ENCODE measurements around the gene STUB1. TPM values are rescaled to one million over a fixed set of nuclear protein-coding genes. Genes with fewer than 3 reads are reported as not detected.

STUB1 gene
- total RNA-seq, 1 experiment from 2014 or later = 301 TPM

DNA sequence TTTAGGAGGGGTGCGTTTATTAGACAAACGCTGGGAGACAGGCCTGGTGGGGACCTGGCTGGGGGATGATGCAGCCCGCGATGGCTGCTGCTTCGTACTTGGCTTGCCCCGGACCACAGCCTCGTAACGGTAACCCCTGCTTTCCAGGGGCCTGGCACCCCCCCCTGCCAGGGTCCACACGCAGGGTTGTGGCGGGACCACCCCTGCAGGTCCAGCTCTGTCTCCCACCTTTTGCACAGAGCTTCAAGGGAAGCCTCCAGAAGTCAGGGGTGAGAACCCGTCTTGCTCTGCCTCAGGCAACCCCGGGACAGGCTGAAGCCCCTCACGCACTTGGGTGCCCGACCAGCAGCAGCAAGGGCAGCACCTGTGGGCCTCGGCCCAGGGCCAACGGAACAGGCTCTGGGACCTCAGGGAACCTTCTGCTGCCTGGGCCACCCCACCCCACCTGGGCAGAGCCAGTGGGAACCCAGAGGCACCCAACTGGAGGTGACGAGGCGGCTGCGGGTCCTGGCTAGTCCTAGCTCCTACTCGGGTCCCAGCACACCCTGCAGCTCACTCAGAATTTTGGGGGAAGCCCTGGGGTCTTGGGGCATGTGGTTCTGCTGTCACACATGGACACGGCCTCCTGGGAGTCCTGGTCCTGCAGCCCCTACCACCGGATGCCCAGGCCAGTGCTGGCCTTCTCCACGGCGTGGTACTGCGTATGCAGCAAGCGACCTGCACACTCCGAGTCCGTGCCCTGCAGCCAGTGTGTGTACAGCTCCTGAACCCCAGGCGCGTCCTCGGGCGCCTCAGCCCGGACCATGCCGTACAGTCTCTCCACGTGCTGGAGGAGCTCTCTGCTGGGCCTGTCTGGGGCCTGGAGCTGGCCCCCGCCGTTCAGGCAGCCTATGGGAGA lies 49.8 kb downstream of the STUB1 start:
- no peak for DNase-seq
- Histone ChIP-seq H3K27me3 (peaks cover 2% of the 10 kb centered on the region; the same call in 1 of the 2 replicates), H3K36me3 (peaks cover 19% of the 10 kb centered on the region), H3K4me3 (no peak overlapping the region), H3K9me3 (no peaks in the 10 kb centered on the region)

DNA sequence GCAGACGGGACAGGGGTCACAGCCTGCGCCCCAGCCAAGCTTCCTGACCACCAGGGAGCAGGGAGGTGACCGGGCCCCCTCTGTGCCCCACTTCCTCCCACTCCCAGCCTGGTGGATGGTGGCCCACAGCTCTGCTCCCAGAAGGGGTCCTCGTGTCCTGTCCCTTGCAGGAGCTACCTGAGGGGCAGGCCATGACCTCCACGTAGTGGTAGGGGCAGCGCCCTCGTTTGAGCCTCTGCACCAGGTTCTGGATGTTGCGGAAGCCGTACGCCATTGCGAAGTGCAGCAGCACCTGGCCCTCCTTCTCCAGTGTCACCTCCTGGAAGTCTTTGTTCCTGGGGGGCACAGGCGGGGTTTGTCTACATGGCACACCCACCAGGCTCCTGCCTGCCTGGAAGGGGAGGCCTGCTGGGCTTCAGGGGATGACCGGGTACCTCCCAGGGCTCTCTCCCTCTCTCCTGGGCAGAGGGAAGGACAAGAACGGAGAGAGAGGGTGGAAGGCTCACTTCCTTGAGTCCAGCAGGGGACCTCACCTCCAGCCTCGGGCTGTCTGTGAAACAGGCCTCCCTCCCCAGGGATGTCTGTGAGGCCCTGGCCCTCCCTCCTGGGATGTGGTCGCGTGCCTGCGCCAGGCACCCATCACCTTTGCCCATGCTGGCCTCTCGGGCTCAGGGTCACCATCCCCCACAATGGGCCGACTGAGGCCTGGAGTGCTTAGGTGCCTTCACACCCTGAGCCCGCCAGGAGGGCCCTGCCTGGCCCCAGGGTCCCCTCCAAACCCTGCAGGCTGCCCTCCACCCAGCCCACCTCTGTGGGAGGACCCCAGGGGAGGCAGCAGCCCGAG lies 50.7 kb downstream of the STUB1 start:
- peaks cover 25% of the 10 kb centered on the region for H3K36me3 ChIP-seq
- peaks cover 2% of the 10 kb centered on the region; the same call in 1 of the 2 replicates for H3K27me3 ChIP-seq
- DNase-seq = no peak
- H3K9me3 ChIP-seq = no peaks in the 10 kb centered on the region
- no peak overlapping the region for H3K4me3 ChIP-seq

DNA sequence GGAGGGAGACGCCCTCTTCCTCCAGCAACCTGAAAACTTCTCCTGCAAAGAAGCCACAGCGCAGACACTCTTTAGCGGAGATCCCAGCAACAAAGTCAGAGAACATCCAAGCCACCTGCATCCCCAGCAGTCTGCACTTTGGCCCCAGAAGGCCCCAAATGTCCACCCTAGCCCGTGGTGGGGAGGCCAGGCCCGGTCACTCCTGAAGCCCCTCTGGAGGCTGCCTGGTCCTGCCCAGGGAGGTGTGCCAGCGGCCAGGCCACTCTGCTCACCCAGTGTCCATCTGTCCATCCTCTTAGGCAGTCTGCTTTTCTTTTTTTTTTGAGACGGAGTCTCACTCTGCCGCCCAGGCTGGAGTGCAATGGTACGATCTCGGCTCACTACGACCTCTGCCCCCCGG lies 52.1 kb downstream of the STUB1 start:
- Histone ChIP-seq H3K9me3 (no peaks in the 10 kb centered on the region), H3K27me3 (no peaks in the 10 kb centered on the region), H3K4me3 (no peak overlapping the region), H3K36me3 (peaks cover 37% of the 10 kb centered on the region)
- DNase-seq = no peak

Other genes with a start within 250 kb of the STUB1 start
- 42.2 and 55.9 TPM in 2 replicates for gene CAPN15, start 152.7 kb upstream of the STUB1 start, total RNA-seq (2014; rRNA removed; shearing (Covaris generic); ENCODE audit: low replicate concordance)
- not detected in 2 replicates for gene PRR35, start 120.0 kb upstream of the STUB1 start, total RNA-seq (2014; rRNA removed; shearing (Covaris generic); ENCODE audit: low replicate concordance)
- gene NHLRC4, start 113.4 kb upstream of the STUB1 start, total RNA-seq (2014; rRNA removed; shearing (Covaris generic); ENCODE audit: low replicate concordance) = not detected in 2 replicates
- 13.1 and 31.7 TPM in 2 replicates for gene PIGQ, start 110.4 kb upstream of the STUB1 start, total RNA-seq (2014; rRNA removed; shearing (Covaris generic); ENCODE audit: low replicate concordance)
- 12.4 and 20.8 TPM in 2 replicates for gene RAB40C, start 90.3 kb upstream of the STUB1 start, total RNA-seq (2014; rRNA removed; shearing (Covaris generic); ENCODE audit: low replicate concordance)
- not detected in 2 replicates for gene WFIKKN1, start 49.4 kb upstream of the STUB1 start, total RNA-seq (2014; rRNA removed; shearing (Covaris generic); ENCODE audit: low replicate concordance)
- 145 and 183 TPM in 2 replicates for gene METTL26, start 44.1 kb upstream of the STUB1 start, total RNA-seq (2014; rRNA removed; shearing (Covaris generic); ENCODE audit: low replicate concordance)
- 22.2 and 50.3 TPM in 2 replicates for gene MCRIP2, start 38.6 kb upstream of the STUB1 start, total RNA-seq (2014; rRNA removed; shearing (Covaris generic); ENCODE audit: low replicate concordance)
- 6.0 and 17.3 TPM in 2 replicates for gene WDR90, start 31.0 kb upstream of the STUB1 start, total RNA-seq (2014; rRNA removed; shearing (Covaris generic); ENCODE audit: low replicate concordance)
- gene RHOT2, start 12.3 kb upstream of the STUB1 start, total RNA-seq (2014; rRNA removed; shearing (Covaris generic); ENCODE audit: low replicate concordance) = 48.7 and 72.8 TPM in 2 replicates
- 0.16 TPM in 1 of 2 replicates, not detected in the other for gene RHBDL1, start 4.7 kb upstream of the STUB1 start, total RNA-seq (2014; rRNA removed; shearing (Covaris generic); ENCODE audit: low replicate concordance)
- gene JMJD8, start 3.9 kb downstream of the STUB1 start, total RNA-seq (2014; rRNA removed; shearing (Covaris generic); ENCODE audit: low replicate concordance) = 15.1 and 66.3 TPM in 2 replicates
- gene WDR24, start 10.0 kb downstream of the STUB1 start, total RNA-seq (2014; rRNA removed; shearing (Covaris generic); ENCODE audit: low replicate concordance) = 8.0 and 8.2 TPM in 2 replicates
- 0.16 and 0.67 TPM in 2 replicates for gene FBXL16, start 25.4 kb downstream of the STUB1 start, total RNA-seq (2014; rRNA removed; shearing (Covaris generic); ENCODE audit: low replicate concordance)
- 33.7 and 71.7 TPM in 2 replicates for gene METRN, start 34.7 kb downstream of the STUB1 start, total RNA-seq (2014; rRNA removed; shearing (Covaris generic); ENCODE audit: low replicate concordance)
- gene ANTKMT, start 40.7 kb downstream of the STUB1 start, total RNA-seq (2014; rRNA removed; shearing (Covaris generic); ENCODE audit: low replicate concordance) = 27.0 and 44.0 TPM in 2 replicates
- 0.59 and 4.9 TPM in 2 replicates for gene CCDC78, start 46.0 kb downstream of the STUB1 start, total RNA-seq (2014; rRNA removed; shearing (Covaris generic); ENCODE audit: low replicate concordance)
- 9.4 and 13.3 TPM in 2 replicates for gene HAGHL, start 46.7 kb downstream of the STUB1 start, total RNA-seq (2014; rRNA removed; shearing (Covaris generic); ENCODE audit: low replicate concordance)
- 39.0 and 72.9 TPM in 2 replicates for gene CIAO3, start 60.6 kb downstream of the STUB1 start, total RNA-seq (2014; rRNA removed; shearing (Covaris generic); ENCODE audit: low replicate concordance)
- not detected in 2 replicates for gene MSLN, start 80.3 kb downstream of the STUB1 start, total RNA-seq (2014; rRNA removed; shearing (Covaris generic); ENCODE audit: low replicate concordance)
- 60.9 and 77.3 TPM in 2 replicates for gene RPUSD1, start 108.0 kb downstream of the STUB1 start, total RNA-seq (2014; rRNA removed; shearing (Covaris generic); ENCODE audit: low replicate concordance)
- gene CHTF18, start 108.2 kb downstream of the STUB1 start, total RNA-seq (2014; rRNA removed; shearing (Covaris generic); ENCODE audit: low replicate concordance) = 18.9 and 22.6 TPM in 2 replicates
- not detected in 2 replicates for gene GNG13, start 120.3 kb downstream of the STUB1 start, total RNA-seq (2014; rRNA removed; shearing (Covaris generic); ENCODE audit: low replicate concordance)

Measured in MG63 (cell line).